Parathyroid adenoma (tissue), 2 donors: ENCODE results near the gene CEP85L.

Experiments
- H2AFZ ChIP-seq: fragments of 300-600 bp; sonication (generic); one replicate; pipeline ENCODE4 v1.7.0; 2017; ENCODE audit warnings: antibody characterized with exemption, mild to moderate bottlenecking
- H3K27ac ChIP-seq: fragments of 300-600 bp; sonication (generic); one replicate; pipeline ENCODE4 v1.7.0; 2017
- H3K27me3 ChIP-seq: fragments of 300-600 bp; sonication (generic); one replicate; pipeline ENCODE4 v1.7.0; 2017; ENCODE audit warnings: low read length; ENCODE audit not compliant: control insufficient read depth, insufficient read depth
- H3K36me3 ChIP-seq: fragments of 300-600 bp; sonication (generic); one replicate; pipeline ENCODE4 v1.7.0; 2017; ENCODE audit warnings: low read length; ENCODE audit not compliant: control insufficient read depth, insufficient read depth
- H3K4me1 ChIP-seq: fragments of 300-600 bp; sonication (generic); one replicate; pipeline ENCODE4 v1.7.0; 2017; ENCODE audit warnings: control low read depth
- H3K4me2 ChIP-seq: fragments of 300-600 bp; sonication (generic); one replicate; pipeline ENCODE4 v1.7.0; 2017; ENCODE audit warnings: low read length
- H3K4me3 ChIP-seq: fragments of 300-600 bp; sonication (generic); one replicate; pipeline ENCODE4 v1.7.0; 2017; ENCODE audit warnings: low read depth, low read length
- H3K79me2 ChIP-seq: fragments of 300-600 bp; sonication (generic); one replicate; pipeline ENCODE4 v1.7.0; 2017; ENCODE audit warnings: control low read depth
- H3K9ac ChIP-seq: fragments of 300-600 bp; sonication (generic); one replicate; pipeline ENCODE4 v1.7.0; 2017; ENCODE audit warnings: mild to moderate bottlenecking
- H3K9me3 ChIP-seq: fragments of 300-600 bp; sonication (generic); one replicate; pipeline ENCODE4 v1.7.0; 2017; ENCODE audit warnings: low read length; ENCODE audit not compliant: control insufficient read depth
- TF ChIP-seq, protein P1 (sequence below): fragments of 300-600 bp; sonication (generic); IDR thresholded peaks from one replicate; pipeline ENCODE4 v1.7.0; 2017; ENCODE audit warnings: antibody characterized with exemption, mild to moderate bottlenecking
- donor health status: primary hyperparathyroidism.

CEP85L gene

DNA sequence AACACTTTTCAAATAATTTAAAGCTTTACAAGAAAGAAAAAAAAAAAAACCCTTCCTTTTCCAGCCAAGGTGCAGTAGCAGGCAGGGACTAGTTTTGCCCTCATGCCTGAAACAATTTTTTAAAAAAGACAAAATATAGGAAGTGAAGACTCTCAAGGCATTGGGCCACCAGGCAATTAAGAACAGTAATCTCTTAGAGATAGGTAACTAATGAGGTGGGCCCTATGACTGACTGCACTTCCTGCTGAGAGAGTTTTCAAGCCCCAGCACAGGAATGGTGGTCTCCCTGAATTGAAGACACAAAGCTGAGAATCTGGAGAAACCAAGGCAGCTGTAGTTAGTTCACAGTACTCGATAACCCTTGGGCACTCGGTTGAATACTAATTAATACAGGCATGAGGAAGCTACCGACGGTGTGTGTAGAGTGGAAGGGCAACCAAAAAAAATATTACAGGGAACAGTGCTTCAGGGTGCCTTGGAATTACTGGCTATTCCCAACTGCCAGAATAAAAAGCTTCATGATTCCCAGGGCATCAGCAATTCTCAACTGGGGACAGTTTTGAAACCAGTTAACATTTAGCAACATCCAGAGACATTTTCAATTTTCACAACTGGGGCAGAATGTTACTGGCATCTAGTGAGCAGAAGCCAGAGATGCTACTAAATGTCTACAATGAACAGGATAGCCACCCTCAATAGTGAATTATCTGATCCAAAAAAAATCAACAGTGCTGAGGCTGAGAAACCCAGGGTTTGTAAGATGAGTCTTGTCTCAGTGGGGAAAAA is 139.3 kb downstream of the CEP85L start:
- no peak overlapping the region for H3K4me3 ChIP-seq

DNA sequence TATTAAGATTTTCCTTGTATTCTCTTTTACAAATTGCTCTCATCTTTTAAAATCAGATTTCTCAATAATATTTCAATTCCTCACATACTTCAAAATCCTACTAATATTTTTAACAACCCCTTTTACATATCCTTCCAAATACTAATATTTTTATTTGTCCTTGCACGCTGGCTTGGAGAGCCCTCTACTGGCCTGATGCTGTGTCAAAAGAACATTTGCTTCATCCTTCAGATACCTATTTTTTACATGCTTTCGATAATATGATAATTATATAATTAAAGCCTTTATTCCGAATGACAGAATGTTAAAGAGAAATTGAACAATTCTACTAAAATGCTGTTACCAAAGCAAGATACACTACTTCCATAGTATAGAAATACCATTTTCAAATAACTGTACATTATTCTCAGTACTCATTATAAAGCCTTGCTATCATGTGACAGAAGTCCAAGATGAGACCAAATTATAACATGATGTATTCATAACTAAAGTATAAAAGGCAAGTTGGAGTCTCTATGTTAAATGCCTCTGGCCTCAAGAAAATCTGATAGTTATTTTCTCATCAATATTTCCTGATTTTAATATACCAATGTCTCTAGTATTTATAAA is 142.3 kb downstream of the CEP85L start:
- no peak overlapping the region for H3K4me3 ChIP-seq
- H3K9ac ChIP-seq: no peak overlapping the region
- H3K36me3 ChIP-seq: no peaks in the 10 kb centered on the region
- H3K9me3 ChIP-seq: no peaks in the 10 kb centered on the region
- H3K4me2 ChIP-seq: no peak overlapping the region
- H3K4me1 ChIP-seq: no peaks in the 10 kb centered on the region
- TF ChIP-seq, protein P1, sequence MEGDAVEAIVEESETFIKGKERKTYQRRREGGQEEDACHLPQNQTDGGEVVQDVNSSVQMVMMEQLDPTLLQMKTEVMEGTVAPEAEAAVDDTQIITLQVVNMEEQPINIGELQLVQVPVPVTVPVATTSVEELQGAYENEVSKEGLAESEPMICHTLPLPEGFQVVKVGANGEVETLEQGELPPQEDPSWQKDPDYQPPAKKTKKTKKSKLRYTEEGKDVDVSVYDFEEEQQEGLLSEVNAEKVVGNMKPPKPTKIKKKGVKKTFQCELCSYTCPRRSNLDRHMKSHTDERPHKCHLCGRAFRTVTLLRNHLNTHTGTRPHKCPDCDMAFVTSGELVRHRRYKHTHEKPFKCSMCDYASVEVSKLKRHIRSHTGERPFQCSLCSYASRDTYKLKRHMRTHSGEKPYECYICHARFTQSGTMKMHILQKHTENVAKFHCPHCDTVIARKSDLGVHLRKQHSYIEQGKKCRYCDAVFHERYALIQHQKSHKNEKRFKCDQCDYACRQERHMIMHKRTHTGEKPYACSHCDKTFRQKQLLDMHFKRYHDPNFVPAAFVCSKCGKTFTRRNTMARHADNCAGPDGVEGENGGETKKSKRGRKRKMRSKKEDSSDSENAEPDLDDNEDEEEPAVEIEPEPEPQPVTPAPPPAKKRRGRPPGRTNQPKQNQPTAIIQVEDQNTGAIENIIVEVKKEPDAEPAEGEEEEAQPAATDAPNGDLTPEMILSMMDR: peak; percentile 37
- no peaks in the 10 kb centered on the region for H3K27me3 ChIP-seq
- no peaks in the 10 kb centered on the region for H3K79me2 ChIP-seq
- H3K27ac ChIP-seq: no peak overlapping the region
- no peak overlapping the region for H2AFZ ChIP-seq

More for the DNA sequence above, 139.3 kb downstream of the CEP85L start:
- TF ChIP-seq, protein P1: no peak
- no peak overlapping the region for H3K4me2 ChIP-seq
- H3K4me1 ChIP-seq: no peaks in the 10 kb centered on the region
- H3K9me3 ChIP-seq: no peaks in the 10 kb centered on the region
- no peaks in the 10 kb centered on the region for H3K79me2 ChIP-seq
- H2AFZ ChIP-seq: no peak overlapping the region
- no peak overlapping the region for H3K27ac ChIP-seq
- no peak overlapping the region for H3K9ac ChIP-seq
- no peaks in the 10 kb centered on the region for H3K27me3 ChIP-seq
- no peaks in the 10 kb centered on the region for H3K36me3 ChIP-seq

DNA sequence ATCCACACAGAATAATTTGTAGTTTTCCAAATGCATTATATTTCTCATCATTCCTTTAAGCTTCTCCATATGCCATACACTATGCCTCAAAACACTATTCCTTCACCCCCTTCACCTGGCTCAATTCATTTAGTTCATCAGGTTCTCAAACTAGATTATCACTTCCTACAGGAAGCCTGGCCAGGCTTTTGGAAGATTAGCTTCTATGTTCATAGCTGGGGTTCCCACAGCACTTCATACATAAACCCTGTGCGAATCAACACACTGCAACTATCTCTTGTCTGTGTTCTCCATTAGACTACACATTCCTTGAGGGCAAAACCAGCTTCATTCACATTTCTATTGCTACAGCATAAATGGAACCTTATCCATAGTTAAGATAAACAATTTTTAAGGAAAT is 143.8 kb downstream of the CEP85L start:
- Histone ChIP-seq H3K27me3 (no peaks in the 10 kb centered on the region), H3K9me3 (no peaks in the 10 kb centered on the region), H3K4me1 (no peaks in the 10 kb centered on the region), H3K36me3 (no peaks in the 10 kb centered on the region), H3K9ac (no peak overlapping the region), H3K4me2 (no peak overlapping the region), H2AFZ (no peak overlapping the region), H3K4me3 (no peak overlapping the region), H3K79me2 (peaks cover under 1% of the 10 kb centered on the region), H3K27ac (no peak overlapping the region)
- TF ChIP-seq, protein P1: no peak

DNA sequence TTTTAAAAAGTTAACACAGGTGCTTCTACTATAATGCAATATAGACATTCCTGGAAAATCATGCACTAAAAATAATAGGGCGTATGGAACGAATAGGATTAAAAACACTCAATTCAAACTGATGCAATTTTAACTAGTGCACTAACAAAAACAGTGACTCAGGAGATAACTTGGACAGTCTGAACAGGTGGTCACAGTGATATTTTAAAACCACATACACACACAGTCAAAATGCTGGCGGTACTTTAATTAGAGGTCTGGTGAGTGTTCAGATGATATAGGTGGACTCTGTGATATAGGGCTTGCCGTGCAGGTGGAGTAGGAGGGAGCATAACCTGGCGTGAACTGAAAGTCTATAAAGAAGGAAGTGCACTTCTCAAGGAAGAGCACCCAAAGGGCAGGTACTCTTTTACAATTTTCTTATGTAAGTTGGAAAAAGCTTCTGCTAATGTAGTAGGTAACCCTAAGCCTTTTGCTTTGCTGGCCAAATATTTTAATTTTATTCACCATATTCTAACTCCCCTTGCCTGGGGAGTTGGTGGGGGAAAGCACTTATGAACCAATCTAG is 145.2 kb downstream of the CEP85L start:
- TF ChIP-seq, protein P1: no peak
- no peaks in the 10 kb centered on the region for H3K36me3 ChIP-seq
- H3K9me3 ChIP-seq: no peaks in the 10 kb centered on the region
- H3K4me2 ChIP-seq: no peak overlapping the region
- H3K9ac ChIP-seq: no peak overlapping the region
- no peaks in the 10 kb centered on the region for H3K4me1 ChIP-seq
- H3K27ac ChIP-seq: no peak overlapping the region
- no peak overlapping the region for H2AFZ ChIP-seq
- no peaks in the 10 kb centered on the region for H3K27me3 ChIP-seq
- H3K4me3 ChIP-seq: no peak overlapping the region
- peaks cover 14% of the 10 kb centered on the region for H3K79me2 ChIP-seq
